Testis (tissue), 2 donors: ENCODE data around the gene ASXL3.

Experiments used
- POLR2A ChIP-seq: fragments of 450-650 bp; IDR thresholded peaks from one replicate; pipeline ENCODE4 v1.6.1; 2017; ENCODE audit warnings: antibody characterized with exemption, mild to moderate bottlenecking, moderate library complexity
- TF ChIP-seq, protein P1 (sequence below), 3 experiments: fragments of 450-650 bp in 2 of 3; fragments of 200-600 bp in 1 of 3; sonication (generic) in 1 of 3; IDR thresholded peaks; one replicate each; pipeline ENCODE4 v1.5.1; 2016 to 2019; ENCODE audit warnings: antibody characterized with exemption in 3 of 3, mild to moderate bottlenecking in 2 of 3, moderate library complexity in 1 of 3

DNA sequence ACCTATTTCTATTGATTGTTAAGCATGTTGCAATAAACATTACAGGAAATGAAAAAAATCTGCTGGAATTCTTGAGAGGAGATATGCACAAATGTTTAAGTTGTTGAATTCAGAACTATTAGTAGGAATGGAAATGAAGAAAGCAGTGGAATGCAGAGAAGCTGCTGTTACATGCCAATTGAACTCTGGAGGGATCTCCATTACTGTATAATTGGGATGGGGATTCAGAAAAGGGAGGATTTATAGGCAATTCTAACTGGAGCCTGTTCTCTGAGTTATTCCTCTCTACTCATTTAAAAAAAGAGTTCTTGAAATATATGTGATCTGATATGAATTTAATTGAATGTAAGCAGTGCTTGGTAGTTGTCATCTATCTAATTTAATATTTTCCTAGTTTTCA lies 2.6 kb upstream of the ASXL3 start:
- TF ChIP-seq, protein P1, sequence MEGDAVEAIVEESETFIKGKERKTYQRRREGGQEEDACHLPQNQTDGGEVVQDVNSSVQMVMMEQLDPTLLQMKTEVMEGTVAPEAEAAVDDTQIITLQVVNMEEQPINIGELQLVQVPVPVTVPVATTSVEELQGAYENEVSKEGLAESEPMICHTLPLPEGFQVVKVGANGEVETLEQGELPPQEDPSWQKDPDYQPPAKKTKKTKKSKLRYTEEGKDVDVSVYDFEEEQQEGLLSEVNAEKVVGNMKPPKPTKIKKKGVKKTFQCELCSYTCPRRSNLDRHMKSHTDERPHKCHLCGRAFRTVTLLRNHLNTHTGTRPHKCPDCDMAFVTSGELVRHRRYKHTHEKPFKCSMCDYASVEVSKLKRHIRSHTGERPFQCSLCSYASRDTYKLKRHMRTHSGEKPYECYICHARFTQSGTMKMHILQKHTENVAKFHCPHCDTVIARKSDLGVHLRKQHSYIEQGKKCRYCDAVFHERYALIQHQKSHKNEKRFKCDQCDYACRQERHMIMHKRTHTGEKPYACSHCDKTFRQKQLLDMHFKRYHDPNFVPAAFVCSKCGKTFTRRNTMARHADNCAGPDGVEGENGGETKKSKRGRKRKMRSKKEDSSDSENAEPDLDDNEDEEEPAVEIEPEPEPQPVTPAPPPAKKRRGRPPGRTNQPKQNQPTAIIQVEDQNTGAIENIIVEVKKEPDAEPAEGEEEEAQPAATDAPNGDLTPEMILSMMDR (IDR thresholded peaks at IDR 0.05), result no peak
- no peak for TF ChIP-seq POLR2A
